Measurements from ENCODE around the gene LCTL. TPM values are rescaled to one million over a fixed set of nuclear protein-coding genes. Genes with fewer than 3 reads are reported as not detected.
A peak's percentile ranks its signal among the peaks of the same experiment; 100 is the strongest.
"Not testable (repeated sequence)": the region's sequence is repeated elsewhere in the genome, so short reads cannot be mapped to it uniquely, and the experiment has no call there.

The LCTL gene
- total and polyA plus RNA-seq, 10 of the 15 experiments (the other 5 are each of a cell fraction or from before 2014, with no cell fraction given): 0.07 to 0.76 (median 0.40) TPM; not detected in 5

GRCh38 chr15:66503780-66504562, 61.8 kb downstream of the LCTL start:
- ChIA-PET CTCF (interaction anchor here (1.2 to 1.9 kb wide), 3 partner anchors 63 to 149 kb away, joined by 4 to 11 read pairs (median 5); partner anchors contain the start of gene MAP2K1), POLR2A (interaction anchor here (0.5 to 2.3 kb wide), 9 partner anchors 31 to 283 kb away, joined by 3 to 9 read pairs (median 5); partner anchors contain the start of genes MAP2K1 and TIPIN), RAD21 (ENCODE audit: unreplicated experiment) (interaction anchor here (0.7 to 1.5 kb wide), 2 partner anchors 101 to 118 kb away, joined by 3 to 4 read pairs; partner anchors contain the start of gene MAP2K1), SMC1A (ENCODE audit: uncharacterized antibody, unreplicated experiment) (interaction anchor here (0.7 to 2.5 kb wide), 5 partner anchors 93 to 582 kb away, joined by 4 to 10 read pairs (median 7); no protein-coding TSS in a partner anchor)
- peak overlapping the region; percentile 97 for H3K9ac ChIP-seq (ENCODE audit: control insufficient read depth, insufficient read depth, low read length)
- in situ Hi-C loops (cut with MboI) (loop anchor here (5.0 kb wide), 1 partner anchor 147 kb away; the partner anchor contains the start of gene TIPIN), intact Hi-C loops (cut with micrococcal nuclease; ENCODE audit: unreplicated experiment) (loop anchor here (2.0 kb wide), 1 partner anchor 63 kb away; no protein-coding TSS in a partner anchor)
- H3K27me3 ChIP-seq (replicated peaks in 1 of 2; ENCODE audit: control insufficient read depth in 2 of 2, insufficient read depth in 2 of 2, low read length in 1 of 2): no peaks in the 10 kb centered on the region
- no peaks in the 10 kb centered on the region for H3K9me3 ChIP-seq (replicated peaks; ENCODE audit: control insufficient read depth, insufficient read depth, low read length)
- FAIRE-seq: no peak
- H3K4me2 ChIP-seq (ENCODE audit: control insufficient read depth, insufficient read depth): peak overlapping the region; percentile 39
- H3K27ac ChIP-seq (ENCODE audit: control insufficient read depth, insufficient read depth): peak overlapping the region; percentile 97
- H3K79me2 ChIP-seq (ENCODE audit: control insufficient read depth, insufficient read depth, low read length): peaks cover 81% of the 10 kb centered on the region
- peaks cover 3% of the 10 kb centered on the region; the same call in 1 of the 2 replicates for H4K20me1 ChIP-seq (ENCODE audit: control insufficient read depth, insufficient read depth)
- DNase-seq (ENCODE audit: low read depth, low spot score): no peak
- no peak for ATAC-seq
- peaks cover 4% of the 10 kb centered on the region; the same call in 1 of the 2 replicates for H3K4me1 ChIP-seq (ENCODE audit: control insufficient read depth, insufficient read depth, low read length)
- peak overlapping the region; percentile 99 for H3K4me3 ChIP-seq
- no peak overlapping the region for H2AFZ ChIP-seq (ENCODE audit: control insufficient read depth, low read depth, low read length)
- TF ChIP-seq SREBF2 (IDR thresholded peaks at IDR 0.05; ENCODE audit: low read length): no peak
- peak; percentile 27; the same call in 1 of the 2 replicates for TF ChIP-seq MTA3 (IDR thresholded peaks at IDR 0.05; ENCODE audit: borderline replicate concordance, low read length)
- no peak for TF ChIP-seq ZNF217 (IDR thresholded peaks at IDR 0.05)
- TF ChIP-seq E4F1 (IDR thresholded peaks at IDR 0.05; ENCODE audit: borderline replicate concordance, partially characterized antibody): no peak
- H3K36me3 ChIP-seq (ENCODE audit: control insufficient read depth in 2 of 2, insufficient read depth in 2 of 2, low read length in 1 of 2): peaks cover 4 to 29% of the 10 kb centered on the region in 2 experiments
- 0% methylated on average over 12 of the region's 12 CpGs for WGBS (ENCODE audit: insufficient coverage, insufficient replicate concordance, low lambda C conversion rate, missing lambda C conversion rate)
- BruUV-seq (replicated peaks): TSS peak; percentile 71

- BruUV-seq (replicated peaks); DNase-seq (ENCODE audit: low read depth, low spot score); H3K9me3 ChIP-seq (replicated peaks; ENCODE audit: control insufficient read depth, insufficient read depth, low read length); H4K20me1 ChIP-seq (ENCODE audit: control insufficient read depth, insufficient read depth); H2AFZ ChIP-seq (ENCODE audit: control insufficient read depth, low read depth, low read length); H3K4me1 ChIP-seq (ENCODE audit: control insufficient read depth, insufficient read depth, low read length); H3K27me3 ChIP-seq (replicated peaks in 1 of 2; ENCODE audit: control insufficient read depth in 2 of 2, insufficient read depth in 2 of 2, low read length in 1 of 2); ATAC-seq; FAIRE-seq: not testable (repeated sequence)
- Histone ChIP-seq H3K36me3 (ENCODE audit: control insufficient read depth in 2 of 2, insufficient read depth in 2 of 2, low read length in 1 of 2) (peaks cover 7 to 34% of the 10 kb centered on the region in 2 experiments), H3K4me3 (peak overlapping the region; percentile 99), H3K27ac (ENCODE audit: control insufficient read depth, insufficient read depth) (peak overlapping the region; percentile 97), H3K79me2 (ENCODE audit: control insufficient read depth, insufficient read depth, low read length) (peaks cover 77% of the 10 kb centered on the region), H3K9ac (ENCODE audit: control insufficient read depth, insufficient read depth, low read length) (peak overlapping the region; percentile 97), H3K4me2 (ENCODE audit: control insufficient read depth, insufficient read depth) (peak overlapping the region; percentile 39)
- ChIA-PET RAD21 (ENCODE audit: unreplicated experiment) (interaction anchor here (1.5 kb wide), 1 partner anchor 117 kb away, joined by 4 read pairs; the partner anchor contains the start of gene MAP2K1), CTCF (interaction anchor here (1.3 to 1.9 kb wide), 2 partner anchors 64 to 116 kb away, joined by 5 to 11 read pairs; partner anchors contain the start of gene MAP2K1), SMC1A (ENCODE audit: uncharacterized antibody, unreplicated experiment) (interaction anchor here (0.7 to 2.5 kb wide), 6 partner anchors 64 to 581 kb away, joined by 3 to 10 read pairs (median 6); no protein-coding TSS in a partner anchor), POLR2A (interaction anchor here (0.6 to 2.1 kb wide), 4 partner anchors 31 to 282 kb away, joined by 3 to 9 read pairs (median 4); partner anchors contain the start of gene MAP2K1)
- WGBS (ENCODE audit: insufficient coverage, insufficient replicate concordance, low lambda C conversion rate, missing lambda C conversion rate): 5% methylated on average over 13 of the region's 13 CpGs
- in situ Hi-C loops (cut with MboI): loop anchor here (5.0 kb wide), 1 partner anchor 146 kb away; the partner anchor contains the start of gene TIPIN
- intact Hi-C loops (cut with micrococcal nuclease; ENCODE audit: unreplicated experiment): loop anchor here (2.0 kb wide), 1 partner anchor 64 kb away; no protein-coding TSS in a partner anchor
Observed at GRCh38 chr15:66503041-66503648, 62.7 kb downstream of the LCTL start.

Measured in GM12878 (cell line).